PC-9 (cell line): ENCODE results near the gene BCHE.

Experiments
- EZH2 ChIP-seq: fragments of 200-600 bp; sonication (generic); IDR thresholded peaks from 2 replicates; pipeline ENCODE4 v1.8.0; 2017; ENCODE audit warnings: antibody characterized with exemption, low read depth
- TF ChIP-seq, protein P1 (sequence below): fragments of 200-600 bp; sonication (generic); conservative IDR thresholded peaks from 2 replicates; pipeline ENCODE4 v1.6.1; 2017; ENCODE audit warnings: mixed run types, antibody characterized with exemption, mild to moderate bottlenecking, moderate library complexity

DNA sequence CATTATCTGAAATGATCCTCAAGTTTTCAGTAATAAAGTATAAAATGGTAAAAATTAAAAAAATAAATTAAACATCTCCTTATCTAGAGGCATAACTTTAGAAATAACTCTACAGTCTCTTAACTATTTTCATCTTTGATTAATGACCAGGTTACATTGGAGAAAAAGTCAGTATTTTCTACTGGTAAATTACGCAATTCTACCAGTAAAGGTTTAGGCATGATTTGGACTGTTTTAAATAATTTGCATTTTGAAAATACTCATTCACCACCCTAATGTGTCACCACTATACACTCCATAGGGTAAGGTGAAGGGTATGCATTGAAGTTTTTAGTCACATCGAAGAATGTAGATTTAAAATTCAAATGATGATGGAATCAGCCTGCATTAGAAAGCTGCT is 45.9 kb upstream of the BCHE start:
- TF ChIP-seq, protein P1, sequence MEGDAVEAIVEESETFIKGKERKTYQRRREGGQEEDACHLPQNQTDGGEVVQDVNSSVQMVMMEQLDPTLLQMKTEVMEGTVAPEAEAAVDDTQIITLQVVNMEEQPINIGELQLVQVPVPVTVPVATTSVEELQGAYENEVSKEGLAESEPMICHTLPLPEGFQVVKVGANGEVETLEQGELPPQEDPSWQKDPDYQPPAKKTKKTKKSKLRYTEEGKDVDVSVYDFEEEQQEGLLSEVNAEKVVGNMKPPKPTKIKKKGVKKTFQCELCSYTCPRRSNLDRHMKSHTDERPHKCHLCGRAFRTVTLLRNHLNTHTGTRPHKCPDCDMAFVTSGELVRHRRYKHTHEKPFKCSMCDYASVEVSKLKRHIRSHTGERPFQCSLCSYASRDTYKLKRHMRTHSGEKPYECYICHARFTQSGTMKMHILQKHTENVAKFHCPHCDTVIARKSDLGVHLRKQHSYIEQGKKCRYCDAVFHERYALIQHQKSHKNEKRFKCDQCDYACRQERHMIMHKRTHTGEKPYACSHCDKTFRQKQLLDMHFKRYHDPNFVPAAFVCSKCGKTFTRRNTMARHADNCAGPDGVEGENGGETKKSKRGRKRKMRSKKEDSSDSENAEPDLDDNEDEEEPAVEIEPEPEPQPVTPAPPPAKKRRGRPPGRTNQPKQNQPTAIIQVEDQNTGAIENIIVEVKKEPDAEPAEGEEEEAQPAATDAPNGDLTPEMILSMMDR, result no peak
- no peak for TF ChIP-seq EZH2
